HG03025 (cell line): ENCODE measurements around the gene LRRC17.

Source experiments
- ATAC-seq: cut with Tn5 transposase; IDR thresholded peaks from one replicate; pipeline ENCODE4 v1.9.1; 2021; ENCODE audit warnings: mild to moderate bottlenecking, moderate library complexity; ENCODE audit not compliant: unreplicated experiment, low FRiP score

LRRC17 gene

GRCh38 chr7:102981451-102981850 is 68.7 kb downstream of the LRRC17 start:
- ATAC-seq = no peak

GRCh38 chr7:102982235-102982634 is 69.4 kb downstream of the LRRC17 start:
- no peak for ATAC-seq

- ATAC-seq = no peak
Observed at GRCh38 chr7:102983602-102984001, 70.8 kb downstream of the LRRC17 start.

GRCh38 chr7:102985176-102985783 is 72.5 kb downstream of the LRRC17 start:
- ATAC-seq = no peak

- no peak for ATAC-seq
Observed at GRCh38 chr7:102988088-102988487, 75.3 kb downstream of the LRRC17 start.

- ATAC-seq = no peak
Observed at GRCh38 chr7:102988631-102989560, 76.1 kb downstream of the LRRC17 start.

- no peak for ATAC-seq
Observed at GRCh38 chr7:102990642-102991041, 77.8 kb downstream of the LRRC17 start.

- no peak for ATAC-seq
Observed at GRCh38 chr7:102991077-102991539, 78.3 kb downstream of the LRRC17 start.

- ATAC-seq = no peak
Observed at GRCh38 chr7:102991540-102992214, 78.9 kb downstream of the LRRC17 start.

- ATAC-seq = no peak
Observed at GRCh38 chr7:102992509-102992937, 79.7 kb downstream of the LRRC17 start.

GRCh38 chr7:102992938-102993717 is 80.3 kb downstream of the LRRC17 start:
- ATAC-seq = no peak

GRCh38 chr7:102993718-102994029 is 80.9 kb downstream of the LRRC17 start:
- ATAC-seq = no peak

- ATAC-seq = no peak
Observed at GRCh38 chr7:102994567-102994966, 81.8 kb downstream of the LRRC17 start.
